ENCODE data around the gene BRINP3. TPM values are rescaled to one million over a fixed set of nuclear protein-coding genes. Genes with fewer than 3 reads are reported as not detected.
A peak's percentile ranks its signal among the peaks of the same experiment; 100 is the strongest.

The BRINP3 gene
- total RNA-seq, 1 donor from 2014 or later = not detected

DNA sequence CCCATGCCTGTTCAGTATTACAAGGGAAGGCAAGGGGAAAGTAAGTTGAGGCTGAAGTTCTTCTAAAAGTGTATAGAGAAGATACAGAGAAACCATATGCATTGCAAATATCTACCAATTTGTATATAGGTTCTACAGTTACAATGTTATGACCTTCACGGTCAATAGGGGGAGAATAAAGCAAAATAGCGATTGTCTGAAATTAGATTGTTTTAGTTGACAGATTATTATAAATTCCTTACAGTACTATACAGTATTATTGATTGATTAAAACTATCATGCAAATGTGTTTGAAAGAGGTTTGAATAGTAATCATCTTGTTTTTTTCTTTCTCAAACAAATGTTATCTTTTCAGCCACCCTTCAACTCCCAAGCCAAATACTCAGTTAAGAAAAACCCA is 13.7 kb upstream of the BRINP3 start:
- H3K36me3 ChIP-seq (ENCODE audit: control insufficient read depth, insufficient read depth, low read length) = no peaks in the 10 kb centered on the region
- FAIRE-seq = no peak
- H3K4me3 ChIP-seq (ENCODE audit: low read depth, low read length) = no peak overlapping the region
- DNase-seq (ENCODE audit: low read depth) = no peak
- TF ChIP-seq, protein P1, sequence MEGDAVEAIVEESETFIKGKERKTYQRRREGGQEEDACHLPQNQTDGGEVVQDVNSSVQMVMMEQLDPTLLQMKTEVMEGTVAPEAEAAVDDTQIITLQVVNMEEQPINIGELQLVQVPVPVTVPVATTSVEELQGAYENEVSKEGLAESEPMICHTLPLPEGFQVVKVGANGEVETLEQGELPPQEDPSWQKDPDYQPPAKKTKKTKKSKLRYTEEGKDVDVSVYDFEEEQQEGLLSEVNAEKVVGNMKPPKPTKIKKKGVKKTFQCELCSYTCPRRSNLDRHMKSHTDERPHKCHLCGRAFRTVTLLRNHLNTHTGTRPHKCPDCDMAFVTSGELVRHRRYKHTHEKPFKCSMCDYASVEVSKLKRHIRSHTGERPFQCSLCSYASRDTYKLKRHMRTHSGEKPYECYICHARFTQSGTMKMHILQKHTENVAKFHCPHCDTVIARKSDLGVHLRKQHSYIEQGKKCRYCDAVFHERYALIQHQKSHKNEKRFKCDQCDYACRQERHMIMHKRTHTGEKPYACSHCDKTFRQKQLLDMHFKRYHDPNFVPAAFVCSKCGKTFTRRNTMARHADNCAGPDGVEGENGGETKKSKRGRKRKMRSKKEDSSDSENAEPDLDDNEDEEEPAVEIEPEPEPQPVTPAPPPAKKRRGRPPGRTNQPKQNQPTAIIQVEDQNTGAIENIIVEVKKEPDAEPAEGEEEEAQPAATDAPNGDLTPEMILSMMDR (IDR thresholded peaks at IDR 0.05; ENCODE audit: insufficient read depth, low read length, severe bottlenecking) = no peak
- no peaks in the 10 kb centered on the region for H3K27me3 ChIP-seq (ENCODE audit: control insufficient read depth, insufficient read depth, low read length)

DNA sequence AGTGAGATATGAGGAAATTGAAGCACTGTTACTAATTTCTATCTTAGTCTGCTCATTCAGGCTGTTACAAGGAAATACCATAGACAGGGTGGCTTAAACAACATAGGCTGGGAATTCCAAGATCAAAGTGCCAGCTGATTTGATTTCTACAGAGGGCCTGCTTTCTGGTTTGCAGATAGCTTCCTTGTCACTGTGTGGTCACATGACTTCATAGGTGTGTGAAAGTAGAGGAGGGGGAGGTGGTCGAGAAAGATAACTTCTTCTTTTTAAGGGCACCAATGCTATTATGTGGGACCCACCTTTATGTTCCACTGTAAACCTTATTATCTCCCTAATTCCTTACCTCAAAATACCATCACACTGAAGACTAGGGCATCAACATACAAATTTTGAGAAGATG is 6.4 kb upstream of the BRINP3 start:
- no peak for FAIRE-seq
- TF ChIP-seq, protein P1 (IDR thresholded peaks at IDR 0.05; ENCODE audit: insufficient read depth, low read length, severe bottlenecking) = no peak
- no peak overlapping the region for H3K4me3 ChIP-seq (ENCODE audit: low read depth, low read length)

DNA sequence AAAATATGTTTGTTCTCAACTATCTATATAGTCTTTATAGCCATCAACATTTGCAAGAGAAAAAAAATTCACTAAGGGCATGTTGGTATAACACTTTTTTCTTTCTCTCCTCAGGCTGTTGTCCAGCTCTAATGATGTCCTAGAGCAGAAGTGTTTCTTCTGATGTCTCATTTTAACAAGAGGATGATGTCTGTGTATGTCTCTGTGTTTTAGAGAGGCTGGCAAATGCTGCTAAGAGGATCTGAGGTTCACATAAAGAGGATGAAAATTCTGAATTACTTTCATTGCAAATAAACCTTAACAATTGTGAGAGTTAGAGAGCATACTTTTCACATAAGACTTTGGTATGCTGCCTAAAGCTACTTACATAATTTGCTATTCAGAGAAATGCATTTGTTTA is 2.6 kb upstream of the BRINP3 start:
- no peaks in the 10 kb centered on the region for H3K36me3 ChIP-seq (ENCODE audit: control insufficient read depth, insufficient read depth, low read length)
- H3K27me3 ChIP-seq (ENCODE audit: control insufficient read depth, insufficient read depth, low read length) = peaks cover 10% of the 10 kb centered on the region
- H3K4me3 ChIP-seq (ENCODE audit: low read depth, low read length) = no peak overlapping the region
- TF ChIP-seq, protein P1 (IDR thresholded peaks at IDR 0.05; ENCODE audit: insufficient read depth, low read length, severe bottlenecking) = no peak
- no peak for DNase-seq (ENCODE audit: low read depth)
- FAIRE-seq = no peak

More for the DNA sequence above, 6.4 kb upstream of the BRINP3 start:
- no peak for DNase-seq (ENCODE audit: low read depth)
- no peaks in the 10 kb centered on the region for H3K27me3 ChIP-seq (ENCODE audit: control insufficient read depth, insufficient read depth, low read length)
- no peaks in the 10 kb centered on the region for H3K36me3 ChIP-seq (ENCODE audit: control insufficient read depth, insufficient read depth, low read length)

DNA sequence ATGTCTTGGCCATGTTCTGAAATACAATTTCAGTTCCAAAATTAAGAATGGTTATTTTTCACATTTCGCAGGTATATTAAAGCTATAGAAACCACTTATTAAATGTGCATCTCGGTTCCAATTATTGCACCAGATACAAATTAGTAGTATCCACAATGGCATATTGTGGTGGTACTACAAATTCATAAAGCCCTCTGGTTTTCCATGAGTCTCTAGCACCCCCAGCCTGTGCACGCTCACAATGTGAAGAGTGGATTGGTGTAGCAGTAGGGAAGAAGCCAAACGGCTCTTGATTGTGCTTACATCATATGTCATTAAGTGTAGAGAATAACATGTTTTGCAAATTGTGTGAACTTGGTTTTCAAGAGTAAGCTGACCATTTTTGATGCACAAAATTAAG is 1.9 kb upstream of the BRINP3 start:
- TF ChIP-seq, protein P1 (IDR thresholded peaks at IDR 0.05; ENCODE audit: insufficient read depth, low read length, severe bottlenecking) = no peak
- Histone ChIP-seq H3K27me3 (ENCODE audit: control insufficient read depth, insufficient read depth, low read length) (peaks cover 14% of the 10 kb centered on the region), H3K4me3 (ENCODE audit: low read depth, low read length) (no peak overlapping the region), H3K36me3 (ENCODE audit: control insufficient read depth, insufficient read depth, low read length) (no peaks in the 10 kb centered on the region)
- FAIRE-seq = no peak
- DNase-seq (ENCODE audit: low read depth) = no peak

DNA sequence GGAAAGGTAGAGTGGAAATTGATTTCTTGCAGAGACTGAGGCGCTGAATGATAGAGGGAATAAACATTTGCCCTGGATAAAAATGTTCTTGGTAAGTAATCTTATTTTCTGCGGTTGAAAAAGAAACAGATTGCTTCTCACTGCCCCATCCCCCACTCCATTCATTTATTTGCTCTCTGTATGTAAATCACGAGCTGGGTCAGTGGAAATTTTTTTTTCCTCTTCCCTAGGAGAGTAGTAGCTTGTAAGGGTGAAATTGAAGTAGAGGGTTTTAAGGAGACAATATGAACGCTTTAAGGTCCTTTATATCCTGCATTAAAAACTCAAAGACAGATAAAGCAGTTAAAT is 1.4 kb upstream of the BRINP3 start:
- DNase-seq (ENCODE audit: low read depth) (no peak), FAIRE-seq (no peak)
- TF ChIP-seq, protein P1 (IDR thresholded peaks at IDR 0.05; ENCODE audit: insufficient read depth, low read length, severe bottlenecking) = no peak
- no peaks in the 10 kb centered on the region for H3K36me3 ChIP-seq (ENCODE audit: control insufficient read depth, insufficient read depth, low read length)
- peak overlapping the region; percentile 21 for H3K4me3 ChIP-seq (ENCODE audit: low read depth, low read length)
- H3K27me3 ChIP-seq (ENCODE audit: control insufficient read depth, insufficient read depth, low read length) = peaks cover 16% of the 10 kb centered on the region
